Vagina (tissue), 2 donors: Measurements from ENCODE around the gene S100A8. TPM values are rescaled to one million over a fixed set of nuclear protein-coding genes. Genes with fewer than 3 reads are reported as not detected.
A peak's percentile ranks its signal among the peaks of the same experiment; 100 is the strongest.

Source experiments
- DNase-seq, 2 donors: peaks; one replicate each; pipeline ENCODE4 v3.0.0-alpha.2; 2017; ENCODE audit errors: extremely low spot score in 2 of 2
- H3K27ac ChIP-seq: fragments of 200-600 bp; sonication (generic); one replicate; pipeline ENCODE4 v1.5.1; 2019
- H3K27me3 ChIP-seq: fragments of 200-600 bp; sonication (generic); one replicate; pipeline ENCODE4 v1.5.1; 2019
- H3K36me3 ChIP-seq, 2 donors: fragments of 200-600 bp; sonication (generic); one replicate each; pipeline ENCODE4 v1.5.1; 2017 to 2019
- H3K4me1 ChIP-seq: fragments of 200-600 bp; sonication (generic); one replicate; pipeline ENCODE4 v1.5.1; 2019
- H3K4me3 ChIP-seq, 2 donors: fragments of 200-600 bp; sonication (generic); 1 replicate in 1 of 2; 2 replicates in 1 of 2; pipeline ENCODE4 v1.5.1; 2016 to 2019
- H3K9me3 ChIP-seq: fragments of 200-600 bp; sonication (generic); one replicate; pipeline ENCODE4 v1.5.1; 2019
- CTCF ChIP-seq, 3 experiments: fragments of 450-650 bp in 2 of 3; fragments of 200-600 bp in 1 of 3; sonication (generic) in 1 of 3; IDR thresholded peaks; one replicate each; pipeline ENCODE4 v1.5.1; 2017 to 2019; ENCODE audit warnings: antibody characterized with exemption in 3 of 3, mild to moderate bottlenecking in 2 of 3, moderate library complexity in 2 of 3
- POLR2A ChIP-seq, 2 donors: fragments of 450-650 bp; IDR thresholded peaks; one replicate each; pipeline ENCODE4 v1.6.1; 2017; ENCODE audit warnings: antibody characterized with exemption in 2 of 2, mild to moderate bottlenecking in 2 of 2, moderate library complexity in 2 of 2
- POLR2AphosphoS5 ChIP-seq, 2 donors: sonication (generic); formaldehyde crosslinking; IDR thresholded peaks; one replicate each; pipeline ENCODE4 v1.9.0; 2017; ENCODE audit warnings: antibody characterized with exemption in 2 of 2, mild to moderate bottlenecking in 2 of 2, low read depth in 1 of 2; ENCODE audit not compliant: insufficient read depth in 1 of 2
- intact Hi-C: fragments of 100-400 bp; cut with DNase I; formaldehyde crosslinking; loops from one replicate; pipeline ENCODE4 v1.15.1; 2023
- total RNA-seq: library from RNA; depleted of rRNA; stranded (reverse); fragments of >200 nt; gene quantifications from one replicate; pipeline ENCODE4 v1.2.3, GENCODE V29; 2016

The S100A8 gene
- total RNA-seq, 1 donor from 2014 or later: 1,155 TPM

- no peaks in the 10 kb centered on the region for H3K4me1 ChIP-seq
- no peaks in the 10 kb centered on the region for H3K9me3 ChIP-seq
- TF ChIP-seq POLR2A (IDR thresholded peaks at IDR 0.05): no peak
- no peak for TF ChIP-seq CTCF (IDR thresholded peaks at IDR 0.05)
- no peak for TF ChIP-seq POLR2AphosphoS5 (IDR thresholded peaks at IDR 0.05; ENCODE audit: insufficient read depth in 1 of 2, low read depth in 1 of 2)
- intact Hi-C loops: no loop called here
- DNase-seq: peak; percentile 71 to 94
- H3K27ac ChIP-seq: peak overlapping the region; percentile 48
- H3K27me3 ChIP-seq: no peaks in the 10 kb centered on the region
- H3K36me3 ChIP-seq: no peaks in the 10 kb centered on the region
- H3K4me3 ChIP-seq: no peak overlapping the region
These were observed 4.3 kb upstream of the S100A8 start for GRCh38 chr1:153395136-153395685.

DNA sequence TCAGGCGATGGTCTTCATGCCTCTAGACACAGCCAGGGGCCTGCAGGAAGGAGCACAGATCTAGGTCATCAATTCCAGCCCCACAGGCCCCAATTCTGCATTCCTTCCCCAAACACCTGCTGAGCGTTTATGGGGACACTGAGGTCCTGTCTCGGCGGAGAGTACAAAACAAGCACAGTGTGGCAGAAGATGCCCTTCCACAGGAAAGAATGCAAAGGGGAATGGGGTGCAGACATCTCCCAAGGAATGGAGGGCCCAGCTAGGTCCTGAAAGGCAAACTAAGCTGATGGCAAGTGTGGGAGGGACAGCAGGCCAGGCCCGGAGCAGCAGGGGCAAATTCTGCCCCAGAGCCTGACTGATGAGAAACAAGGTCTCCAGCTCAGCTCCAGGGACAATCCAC, 3.5 kb upstream of the S100A8 start:
- no peaks in the 10 kb centered on the region for H3K9me3 ChIP-seq
- H3K27ac ChIP-seq: no peak overlapping the region
- intact Hi-C loops: no loop called here
- H3K4me1 ChIP-seq: no peaks in the 10 kb centered on the region
- no peaks in the 10 kb centered on the region for H3K27me3 ChIP-seq
- no peak for TF ChIP-seq POLR2AphosphoS5 (IDR thresholded peaks at IDR 0.05; ENCODE audit: insufficient read depth in 1 of 2, low read depth in 1 of 2)
- no peak for TF ChIP-seq CTCF (IDR thresholded peaks at IDR 0.05)
- no peak for TF ChIP-seq POLR2A (IDR thresholded peaks at IDR 0.05)
- no peaks in the 10 kb centered on the region for H3K36me3 ChIP-seq
- no peak overlapping the region for H3K4me3 ChIP-seq
- DNase-seq: peak; percentile 56 to 91

DNA sequence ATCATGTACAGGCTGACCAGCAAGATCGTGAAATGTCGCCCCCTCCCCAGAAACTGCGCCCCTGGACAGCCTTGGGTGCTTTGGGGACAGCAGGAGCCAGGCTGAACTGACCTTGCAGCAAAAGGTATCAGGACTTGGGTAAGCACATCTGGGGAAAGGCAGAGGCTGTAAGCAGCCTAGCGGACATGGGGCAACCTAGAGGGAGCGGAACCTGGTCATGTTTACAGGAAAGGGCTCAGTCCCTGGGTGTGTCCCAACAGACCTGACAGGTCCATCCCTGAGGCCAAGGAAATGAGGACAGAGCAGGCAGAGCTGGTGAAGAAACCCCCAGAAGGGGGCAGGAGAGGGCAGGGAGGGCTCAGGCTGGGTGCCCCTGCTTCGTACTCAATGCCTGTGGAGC, 3.1 kb upstream of the S100A8 start:
- H3K36me3 ChIP-seq: no peaks in the 10 kb centered on the region
- DNase-seq: peak in 1 of 2 donors; percentile 79
- H3K4me1 ChIP-seq: no peaks in the 10 kb centered on the region
- intact Hi-C loops: no loop called here
- H3K4me3 ChIP-seq: no peak overlapping the region
- H3K27ac ChIP-seq: no peak overlapping the region
- TF ChIP-seq POLR2A (IDR thresholded peaks at IDR 0.05) (no peak), POLR2AphosphoS5 (IDR thresholded peaks at IDR 0.05; ENCODE audit: insufficient read depth in 1 of 2, low read depth in 1 of 2) (no peak), CTCF (IDR thresholded peaks at IDR 0.05) (no peak)
- H3K27me3 ChIP-seq: no peaks in the 10 kb centered on the region
- H3K9me3 ChIP-seq: no peaks in the 10 kb centered on the region

DNA sequence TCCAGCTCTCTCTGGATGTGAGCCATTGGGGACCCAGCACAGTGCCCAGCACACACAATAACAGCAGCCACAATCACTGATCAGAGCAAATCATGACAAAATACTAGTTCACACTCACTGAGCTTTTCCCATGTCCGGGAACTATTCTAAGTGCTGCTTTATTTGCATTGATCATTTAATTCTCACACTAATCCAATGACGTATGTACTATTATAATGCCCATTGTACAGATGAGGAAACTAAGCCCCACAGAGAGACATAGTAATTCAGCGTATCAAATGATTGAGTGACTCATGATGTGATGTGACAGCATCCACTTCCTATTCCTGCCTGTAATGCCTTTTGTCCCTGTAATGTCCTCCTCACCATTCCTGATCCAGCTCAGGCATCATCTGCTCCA, 1.9 kb upstream of the S100A8 start:
- TF ChIP-seq POLR2A (IDR thresholded peaks at IDR 0.05): no peak
- TF ChIP-seq POLR2AphosphoS5 (IDR thresholded peaks at IDR 0.05; ENCODE audit: insufficient read depth in 1 of 2, low read depth in 1 of 2): no peak
- TF ChIP-seq CTCF (IDR thresholded peaks at IDR 0.05): no peak
- Histone ChIP-seq H3K4me1 (no peaks in the 10 kb centered on the region), H3K36me3 (no peaks in the 10 kb centered on the region), H3K27ac (no peak overlapping the region), H3K27me3 (no peaks in the 10 kb centered on the region), H3K9me3 (no peaks in the 10 kb centered on the region), H3K4me3 (no peak overlapping the region)
- no peak for DNase-seq
- intact Hi-C loops: no loop called here

GRCh38 chr1:153392258-153392657, 1.4 kb upstream of the S100A8 start:
- Histone ChIP-seq H3K9me3 (no peaks in the 10 kb centered on the region), H3K4me1 (no peaks in the 10 kb centered on the region), H3K4me3 (no peak overlapping the region), H3K27me3 (no peaks in the 10 kb centered on the region), H3K27ac (no peak overlapping the region), H3K36me3 (no peaks in the 10 kb centered on the region)
- DNase-seq: no peak
- TF ChIP-seq CTCF (IDR thresholded peaks at IDR 0.05) (no peak), POLR2A (IDR thresholded peaks at IDR 0.05) (no peak)
- intact Hi-C loops: no loop called here
